Stimulated activated CD8-positive, alpha-beta memory T cell treated with anti-CD3 and anti-CD28 coated beads, Interleukin-7, amount 100 ng/mL, for 1 hour (primary cell): ENCODE measurements around the gene PCDHGA11.
"Not testable (repeated sequence)": the region's sequence is repeated elsewhere in the genome, so short reads cannot be mapped to it uniquely, and the experiment has no call there.

Experiments
- DNase-seq, 2 donors: peaks; one replicate each; pipeline ENCODE4 v3.0.0-alpha.2; 2020; ENCODE audit warnings: low read depth in 2 of 2

The PCDHGA11 gene

DNA sequence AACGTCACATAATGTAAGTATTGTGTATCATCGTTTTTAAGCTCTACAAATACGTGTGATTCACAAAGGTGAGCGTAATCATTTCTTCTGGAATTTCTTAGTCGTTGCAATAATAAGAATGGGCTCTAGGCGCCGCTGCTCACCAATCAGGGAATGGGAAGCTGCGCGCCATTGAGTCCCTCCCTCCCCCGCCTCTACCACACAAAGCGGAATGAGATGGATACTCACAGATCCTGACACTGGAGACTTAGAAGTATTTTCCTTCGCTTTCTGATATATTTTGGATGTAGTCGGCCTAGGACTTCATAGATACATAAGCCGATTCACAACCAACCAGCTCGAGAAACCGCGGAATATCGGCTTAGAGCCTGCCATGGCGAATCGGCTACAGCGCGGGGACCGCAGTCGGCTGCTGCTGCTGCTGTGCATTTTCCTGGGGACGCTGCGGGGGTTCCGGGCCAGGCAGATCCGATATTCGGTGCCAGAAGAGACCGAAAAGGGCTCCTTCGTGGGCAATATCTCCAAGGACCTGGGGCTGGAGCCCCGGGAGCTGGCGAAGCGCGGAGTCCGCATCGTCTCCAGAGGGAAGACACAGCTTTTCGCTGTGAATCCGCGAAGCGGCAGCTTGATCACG, at the start of gene PCDHGA11:
PCDHGA11 (plus strand) TSS at position 197 of the 634 bp plus-strand sequence; CDS start at position 374, 177 bp downstream.
- DNase-seq, result no peak

DNA sequence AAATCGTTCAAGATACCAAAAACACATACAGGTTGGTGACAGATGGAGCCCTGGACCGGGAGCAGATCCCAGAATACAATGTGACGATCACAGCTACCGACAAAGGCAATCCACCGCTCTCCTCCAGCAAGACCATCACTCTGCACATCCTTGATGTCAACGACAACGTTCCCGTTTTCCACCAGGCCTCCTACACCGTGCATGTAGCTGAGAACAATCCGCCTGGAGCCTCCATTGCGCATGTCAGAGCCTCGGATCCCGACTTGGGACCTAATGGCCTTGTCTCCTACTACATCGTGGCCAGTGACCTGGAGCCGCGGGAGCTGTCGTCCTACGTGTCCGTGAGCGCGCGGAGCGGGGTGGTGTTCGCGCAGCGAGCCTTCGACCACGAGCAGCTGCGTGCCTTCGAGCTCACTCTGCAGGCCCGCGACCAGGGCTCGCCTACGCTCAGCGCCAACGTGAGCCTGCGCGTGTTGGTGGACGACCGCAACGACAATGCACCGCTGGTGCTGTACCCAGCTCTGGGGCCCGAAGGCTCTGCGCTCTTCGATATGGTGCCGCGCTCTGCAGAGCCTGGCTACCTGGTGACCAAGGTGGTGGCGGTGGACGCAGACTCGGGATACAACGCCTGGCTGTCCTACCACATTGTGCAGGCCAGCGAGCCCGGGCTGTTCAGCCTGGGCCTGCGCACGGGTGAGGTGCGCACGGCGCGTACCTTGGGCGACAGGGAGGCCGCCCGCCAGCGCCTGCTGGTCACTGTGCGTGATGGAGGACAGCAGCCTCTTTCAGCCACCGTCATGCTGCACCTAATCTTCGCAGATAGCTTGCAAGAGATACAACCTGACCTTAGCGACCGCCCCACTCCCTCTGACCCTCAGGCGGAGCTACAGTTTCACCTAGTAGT, 49.0 kb upstream of the PCDHGA11 start:
- DNase-seq, result no peak

GRCh38 chr5:141373673-141374317, 47.1 kb upstream of the PCDHGA11 start, which contains the start of gene PCDHGA6:
Gene PCDHGA6 (plus strand): TSS chr5:141373891. CDS start chr5:141374084, 193 bp downstream.
- no peak for DNase-seq

GRCh38 chr5:141374627-141375026, 46.2 kb upstream of the PCDHGA11 start:
- no peak for DNase-seq

- DNase-seq, result not testable (repeated sequence)
These were observed 45.3 kb upstream of the PCDHGA11 start for GRCh38 chr5:141375444-141376155.

DNA sequence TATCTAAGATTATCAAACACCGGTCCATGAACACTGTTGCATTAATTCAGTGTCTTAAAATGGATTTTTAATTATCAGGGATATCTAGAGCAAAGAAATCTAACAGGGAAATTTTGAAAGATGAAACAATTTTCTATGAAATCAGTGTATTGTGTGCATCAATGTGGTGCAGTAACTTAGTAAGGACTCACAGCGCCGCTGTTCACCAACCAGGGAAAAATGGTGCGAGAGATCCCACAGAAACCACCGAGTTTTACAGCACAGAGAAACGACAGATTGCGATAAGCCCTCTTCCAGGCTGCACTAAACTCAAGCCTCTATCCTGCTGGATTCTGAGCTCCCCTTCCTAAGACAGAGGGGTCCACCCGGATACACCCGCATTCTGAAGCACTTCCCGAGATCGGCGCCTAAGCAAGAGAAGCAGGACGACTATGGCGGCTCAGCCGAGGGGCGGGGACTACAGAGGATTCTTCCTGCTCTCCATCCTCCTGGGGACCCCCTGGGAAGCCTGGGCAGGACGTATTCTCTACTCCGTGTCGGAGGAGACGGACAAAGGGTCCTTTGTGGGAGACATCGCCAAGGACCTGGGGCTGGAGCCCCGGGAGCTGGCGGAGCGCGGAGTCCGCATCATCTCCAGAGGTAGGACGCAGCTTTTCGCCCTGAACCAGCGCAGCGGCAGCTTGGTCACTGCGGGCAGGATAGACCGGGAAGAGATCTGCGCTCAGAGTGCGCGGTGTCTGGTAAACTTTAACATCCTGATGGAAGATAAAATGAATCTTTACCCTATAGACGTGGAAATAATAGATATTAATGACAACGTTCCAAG, 38.2 kb upstream of the PCDHGA11 start, which contains the start of gene PCDHGA7:
PCDHGA7 (plus strand) TSS at position 274 of the 826 bp plus-strand sequence; CDS start at position 432, 158 bp downstream.
- DNase-seq, result no peak

DNA sequence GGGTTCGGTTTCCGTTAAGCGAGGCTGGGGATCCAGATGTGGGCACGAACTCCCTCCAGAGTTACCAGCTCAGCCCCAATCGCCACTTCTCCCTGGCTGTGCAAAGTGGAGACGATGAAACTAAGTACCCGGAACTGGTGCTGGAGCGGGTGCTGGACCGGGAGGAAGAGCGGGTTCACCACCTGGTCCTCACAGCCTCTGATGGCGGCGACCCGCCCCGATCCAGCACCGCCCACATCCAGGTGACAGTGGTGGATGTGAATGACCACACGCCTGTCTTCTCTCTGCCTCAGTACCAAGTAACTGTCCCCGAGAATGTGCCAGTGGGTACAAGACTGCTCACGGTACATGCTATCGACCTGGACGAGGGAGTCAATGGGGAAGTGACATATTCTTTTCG, 37.5 kb upstream of the PCDHGA11 start:
- no peak for DNase-seq

DNA sequence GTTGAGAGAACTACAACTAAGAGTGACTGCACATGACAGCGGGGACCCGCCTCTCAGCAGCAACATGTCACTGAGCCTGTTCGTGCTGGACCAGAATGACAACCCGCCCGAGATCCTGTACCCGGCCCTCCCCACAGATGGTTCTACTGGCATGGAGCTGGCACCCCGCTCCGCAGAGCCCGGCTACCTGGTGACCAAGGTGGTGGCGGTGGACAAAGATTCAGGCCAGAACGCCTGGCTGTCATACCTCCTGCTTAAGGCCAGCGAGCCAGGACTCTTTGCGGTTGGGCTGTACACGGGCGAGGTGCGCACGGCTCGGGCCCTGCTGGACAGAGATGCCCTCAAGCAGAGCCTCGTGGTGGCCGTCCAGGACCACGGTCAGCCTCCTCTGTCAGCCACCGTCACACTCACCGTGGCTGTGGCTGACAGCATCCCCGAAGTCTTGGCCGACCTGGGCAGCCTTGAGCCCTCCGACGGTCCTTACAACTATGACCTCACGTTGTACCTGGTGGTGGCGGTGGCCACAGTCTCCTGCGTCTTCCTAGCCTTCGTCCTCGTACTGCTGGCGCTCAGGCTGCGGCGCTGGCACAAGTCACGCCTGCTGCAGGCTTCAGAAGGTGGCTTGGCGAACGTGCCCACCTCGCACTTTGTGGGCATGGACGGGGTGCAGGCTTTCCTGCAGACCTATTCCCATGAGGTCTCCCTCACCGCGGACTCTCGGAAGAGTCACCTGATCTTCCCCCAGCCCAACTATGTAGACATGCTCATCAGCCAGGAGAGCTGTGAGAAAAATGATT, 36.2 kb upstream of the PCDHGA11 start:
- DNase-seq, result no peak

GRCh38 chr5:141387557-141388311, 33.1 kb upstream of the PCDHGA11 start, which contains the start of gene PCDHGB4:
Gene PCDHGB4 (plus strand): TSS chr5:141387698. CDS start chr5:141387885, 187 bp downstream.
- DNase-seq, result not testable (repeated sequence)

DNA sequence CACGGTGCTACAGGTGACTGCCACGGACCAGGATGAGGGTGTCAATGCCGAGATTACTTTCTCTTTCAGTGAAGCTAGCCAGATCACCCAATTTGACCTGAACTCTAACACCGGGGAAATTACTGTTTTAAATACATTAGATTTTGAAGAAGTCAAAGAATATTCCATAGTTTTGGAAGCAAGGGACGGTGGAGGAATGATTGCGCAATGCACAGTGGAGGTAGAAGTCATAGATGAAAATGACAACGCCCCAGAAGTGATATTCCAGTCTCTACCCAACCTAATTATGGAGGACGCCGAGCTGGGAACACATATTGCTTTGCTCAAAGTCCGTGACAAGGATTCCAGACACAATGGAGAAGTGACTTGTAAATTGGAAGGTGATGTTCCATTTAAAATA, 32.2 kb upstream of the PCDHGA11 start:
- no peak for DNase-seq

GRCh38 chr5:141389153-141390042, 31.5 kb upstream of the PCDHGA11 start:
- no peak for DNase-seq

DNA sequence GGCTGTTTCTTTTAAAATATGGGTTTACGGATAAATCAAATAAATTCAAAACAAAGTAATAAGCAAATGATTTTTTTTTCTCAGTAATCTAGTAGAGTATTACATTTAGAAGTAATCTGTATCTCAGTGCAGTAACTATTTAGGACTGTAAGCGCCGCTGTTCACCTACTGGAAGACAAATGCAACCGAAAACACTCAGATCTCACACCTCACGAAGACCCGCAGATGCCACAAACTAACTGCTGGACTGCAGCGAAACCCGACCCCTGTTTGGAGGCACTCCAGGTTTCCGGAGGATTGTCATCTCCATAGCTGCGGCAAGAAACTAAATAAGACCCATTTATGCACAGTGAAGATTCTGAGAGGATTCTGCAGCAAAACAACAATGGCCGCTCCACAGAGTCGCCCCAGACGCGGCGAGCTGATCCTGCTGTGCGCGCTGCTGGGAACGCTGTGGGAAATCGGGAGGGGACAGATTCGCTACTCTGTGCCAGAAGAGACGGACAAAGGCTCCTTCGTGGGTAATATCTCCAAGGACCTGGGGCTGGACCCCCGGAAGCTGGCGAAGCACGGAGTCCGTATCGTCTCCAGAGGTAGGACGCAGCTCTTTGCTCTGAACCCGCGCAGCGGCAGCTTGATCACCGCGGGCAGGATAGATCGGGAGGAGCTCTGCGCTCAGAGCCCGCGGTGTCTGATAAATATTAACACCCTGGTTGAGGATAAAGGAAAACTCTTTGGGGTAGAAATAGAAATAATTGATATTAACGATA, 28.2 kb upstream of the PCDHGA11 start, which contains the start of gene PCDHGA8:
PCDHGA8 (plus strand) TSS at position 205 of the 770 bp plus-strand sequence; CDS start at position 386, 181 bp downstream.
- no peak for DNase-seq

DNA sequence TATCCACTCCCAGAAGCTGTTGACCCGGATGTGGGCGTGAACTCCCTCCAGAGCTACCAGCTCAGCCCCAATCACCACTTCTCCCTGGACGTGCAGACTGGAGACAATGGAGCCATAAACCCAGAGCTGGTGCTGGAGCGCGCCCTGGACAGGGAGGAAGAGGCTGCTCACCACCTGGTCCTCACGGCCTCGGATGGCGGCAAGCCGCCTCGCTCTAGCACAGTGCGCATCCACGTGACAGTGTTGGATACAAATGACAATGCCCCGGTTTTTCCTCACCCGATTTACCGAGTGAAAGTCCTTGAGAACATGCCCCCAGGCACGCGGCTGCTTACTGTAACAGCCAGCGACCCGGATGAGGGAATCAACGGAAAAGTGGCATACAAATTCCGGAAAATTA, 27.6 kb upstream of the PCDHGA11 start:
- DNase-seq, result no peak

DNA sequence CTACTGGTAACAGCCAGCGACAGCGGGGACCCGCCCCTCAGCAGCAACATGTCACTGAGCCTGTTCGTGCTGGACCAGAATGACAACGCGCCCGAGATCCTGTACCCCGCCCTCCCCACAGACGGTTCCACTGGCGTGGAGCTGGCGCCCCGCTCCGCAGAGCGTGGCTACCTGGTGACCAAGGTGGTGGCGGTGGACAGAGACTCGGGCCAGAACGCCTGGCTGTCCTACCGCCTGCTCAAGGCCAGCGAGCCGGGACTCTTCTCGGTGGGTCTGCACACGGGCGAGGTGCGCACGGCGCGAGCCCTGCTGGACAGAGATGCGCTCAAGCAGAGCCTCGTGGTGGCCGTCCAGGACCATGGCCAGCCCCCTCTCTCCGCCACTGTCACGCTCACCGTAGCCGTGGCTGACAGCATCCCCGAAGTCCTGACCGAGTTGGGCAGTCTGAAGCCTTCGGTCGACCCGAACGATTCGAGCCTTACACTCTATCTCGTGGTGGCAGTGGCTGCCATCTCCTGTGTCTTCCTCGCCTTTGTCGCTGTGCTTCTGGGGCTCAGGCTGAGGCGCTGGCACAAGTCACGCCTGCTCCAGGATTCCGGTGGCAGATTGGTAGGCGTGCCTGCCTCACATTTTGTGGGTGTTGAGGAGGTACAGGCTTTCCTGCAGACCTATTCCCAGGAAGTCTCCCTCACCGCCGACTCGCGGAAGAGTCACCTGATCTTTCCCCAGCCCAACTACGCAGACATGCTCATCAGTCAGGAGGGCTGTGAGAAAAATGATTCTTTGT, 26.3 kb upstream of the PCDHGA11 start:
- not testable (repeated sequence) for DNase-seq

DNA sequence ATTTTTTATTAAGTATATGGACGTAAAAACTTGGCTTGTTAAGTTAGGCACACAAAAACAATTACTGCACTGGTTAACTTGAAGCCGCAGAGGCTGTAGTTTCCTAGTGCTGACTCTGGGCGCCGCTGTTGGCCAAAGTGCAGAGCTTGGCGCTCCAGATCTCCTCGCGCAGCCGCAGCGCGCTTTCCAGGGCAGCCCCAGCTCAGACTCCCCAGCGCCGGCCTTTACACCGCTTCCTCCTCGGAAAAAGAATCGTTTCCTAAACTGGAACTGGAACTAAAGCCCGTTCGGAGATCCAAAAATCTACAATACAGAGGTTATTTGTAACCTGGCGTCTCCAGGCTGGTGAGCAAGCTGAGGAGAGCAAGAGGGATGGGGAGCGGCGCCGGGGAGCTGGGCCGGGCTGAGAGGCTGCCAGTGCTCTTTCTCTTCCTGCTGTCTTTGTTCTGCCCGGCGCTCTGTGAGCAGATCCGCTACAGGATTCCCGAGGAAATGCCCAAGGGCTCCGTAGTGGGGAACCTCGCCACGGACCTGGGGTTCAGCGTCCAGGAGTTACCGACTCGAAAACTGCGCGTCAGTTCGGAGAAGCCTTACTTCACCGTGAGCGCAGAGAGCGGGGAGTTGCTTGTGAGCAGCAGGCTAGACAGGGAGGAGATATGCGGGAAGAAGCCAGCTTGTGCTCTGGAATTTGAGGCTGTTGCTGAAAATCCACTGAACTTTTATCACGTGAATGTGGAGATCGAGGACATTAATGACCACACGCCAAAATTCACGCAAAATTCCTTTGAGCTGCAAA, 22.9 kb upstream of the PCDHGA11 start, which contains the start of gene PCDHGB5:
PCDHGB5 (plus strand) TSS at position 192 of the 796 bp plus-strand sequence; CDS start at position 373, 181 bp downstream.
- DNase-seq, result not testable (repeated sequence)
